Progenitor cell of endocrine pancreas (in vitro differentiated cells): Measurements from ENCODE around the gene NPHP4. TPM values are rescaled to one million over a fixed set of nuclear protein-coding genes. Genes with fewer than 3 reads are reported as not detected.

ENCODE experiments used
- DNase-seq: peaks from one replicate; pipeline ENCODE4 v3.0.0; 2021; ENCODE audit warnings: low spot score; ENCODE audit not compliant: unreplicated experiment
- H3K27ac Mint-ChIP-seq: 2 replicates; pipeline ENCODE4 v1.8.0; 2021; ENCODE audit warnings: mild to moderate bottlenecking, moderate library complexity, mixed read lengths
- H3K27me3 Mint-ChIP-seq: 2 replicates; pipeline ENCODE4 v1.8.0; 2021; ENCODE audit warnings: mixed read lengths
- H3K36me3 Mint-ChIP-seq: 2 replicates; pipeline ENCODE4 v1.8.0; 2022; ENCODE audit warnings: mixed read lengths; ENCODE audit not compliant: insufficient read depth
- H3K4me1 Mint-ChIP-seq: 2 replicates; pipeline ENCODE4 v1.8.0; 2021; ENCODE audit warnings: low read depth, mixed read lengths
- H3K4me3 Mint-ChIP-seq: 2 replicates; pipeline ENCODE4 v1.8.0; 2021; ENCODE audit warnings: low read depth, mild to moderate bottlenecking, moderate library complexity, mixed read lengths
- H3K9me3 Mint-ChIP-seq: 2 replicates; pipeline ENCODE4 v1.8.0; 2021; ENCODE audit warnings: low read depth, mixed read lengths
- CTCF ChIP-seq: fragments of 200-600 bp; sonication (generic); IDR thresholded peaks from one replicate; pipeline ENCODE4 v1.5.0; 2021; ENCODE audit warnings: antibody characterized with exemption, mild to moderate bottlenecking; ENCODE audit not compliant: unreplicated experiment
- total RNA-seq: library from RNA; stranded (reverse); gene quantifications from 2 replicates; pipeline ENCODE4 v1.2.1, GENCODE V29; 2021

The NPHP4 gene
- total RNA-seq, 1 donor from 2014 or later = 29.9 TPM

- Mint-ChIP-seq H3K36me3 (no peaks in the 10 kb centered on the region), H3K9me3 (no peaks in the 10 kb centered on the region), H3K27ac (no peak overlapping the region), H3K4me1 (peaks cover 7% of the 10 kb centered on the region), H3K4me3 (no peak overlapping the region), H3K27me3 (peaks cover 18% of the 10 kb centered on the region)
- DNase-seq = no peak
- no peak for TF ChIP-seq CTCF
Measured at GRCh38 chr1:6004412-6005123, 12.3 kb upstream of the NPHP4 start.

DNA sequence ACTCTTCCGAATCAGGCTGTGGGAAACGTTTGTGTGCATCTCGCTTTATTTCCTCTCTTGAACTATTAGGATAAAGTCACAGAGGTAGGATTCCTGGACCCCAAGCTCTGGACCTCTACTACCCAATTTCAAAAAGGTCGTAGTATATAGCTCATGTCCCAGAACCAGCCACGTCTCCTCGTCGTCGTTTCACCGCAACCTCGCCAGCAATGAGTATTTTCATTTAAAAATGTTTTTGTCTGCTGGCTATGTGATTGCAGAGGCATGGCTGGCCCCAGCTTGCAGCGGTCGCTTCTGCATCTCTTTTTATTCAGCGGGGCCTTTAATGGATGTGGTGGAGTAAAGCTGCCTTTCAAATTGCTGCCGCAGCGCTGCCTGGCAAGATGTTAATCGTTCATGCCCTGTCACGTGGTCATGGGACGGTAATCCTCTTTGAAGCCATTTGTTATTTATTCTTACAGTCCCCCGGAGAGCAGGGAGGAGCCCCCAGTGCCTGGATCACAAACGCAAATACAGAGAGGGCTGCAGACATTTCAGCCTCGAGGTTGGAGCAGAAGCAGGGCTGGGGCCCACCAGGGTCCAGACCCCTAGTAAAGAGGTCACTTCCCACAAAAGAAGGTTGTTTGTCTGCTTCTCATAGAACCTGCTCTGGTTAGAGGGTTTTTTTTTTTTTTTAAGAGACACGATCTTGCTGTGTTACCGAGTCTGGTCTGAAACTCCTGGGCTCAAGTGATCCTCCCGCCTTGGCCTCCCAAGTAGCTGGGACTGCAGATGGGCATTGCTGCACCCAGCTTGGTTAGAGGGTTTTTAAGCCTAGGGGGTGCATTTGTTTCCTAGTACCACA lies 11.6 kb upstream of the NPHP4 start:
- Mint-ChIP-seq H3K4me3 (no peak overlapping the region), H3K4me1 (peaks cover 7% of the 10 kb centered on the region), H3K9me3 (no peaks in the 10 kb centered on the region), H3K27me3 (peaks cover 18% of the 10 kb centered on the region), H3K36me3 (no peaks in the 10 kb centered on the region), H3K27ac (no peak overlapping the region)
- no peak for TF ChIP-seq CTCF
- DNase-seq = no peak

GRCh38 chr1:6002714-6003501 lies 10.7 kb upstream of the NPHP4 start:
- Mint-ChIP-seq H3K9me3 (no peaks in the 10 kb centered on the region), H3K27me3 (peaks cover 18% of the 10 kb centered on the region), H3K4me1 (peaks cover 7% of the 10 kb centered on the region), H3K4me3 (no peak overlapping the region), H3K27ac (no peak overlapping the region), H3K36me3 (no peaks in the 10 kb centered on the region)
- peak; percentile 30 for TF ChIP-seq CTCF
- no peak for DNase-seq

GRCh38 chr1:6001992-6002576 lies 9.9 kb upstream of the NPHP4 start:
- no peaks in the 10 kb centered on the region for H3K36me3 Mint-ChIP-seq
- DNase-seq = no peak
- no peak overlapping the region for H3K4me3 Mint-ChIP-seq
- peaks cover 7% of the 10 kb centered on the region for H3K4me1 Mint-ChIP-seq
- TF ChIP-seq CTCF = no peak
- H3K9me3 Mint-ChIP-seq = no peaks in the 10 kb centered on the region
- H3K27ac Mint-ChIP-seq = no peak overlapping the region
- peaks cover 20% of the 10 kb centered on the region for H3K27me3 Mint-ChIP-seq
